ENCODE results near the gene NUP62CL. TPM values are rescaled to one million over a fixed set of nuclear protein-coding genes. Genes with fewer than 3 reads are reported as not detected.
A peak's percentile ranks its signal among the peaks of the same experiment; 100 is the strongest.
"Not testable (repeated sequence)": the region's sequence is repeated elsewhere in the genome, so short reads cannot be mapped to it uniquely, and the experiment has no call there.

The NUP62CL gene
- total RNA-seq, 4 donors from 2014 or later: 0.27 to 0.39 TPM; not detected in 2

- ATAC-seq: no peak
- Histone ChIP-seq H3K27ac (no peak overlapping the region), H3K27me3 (no peaks in the 10 kb centered on the region), H3K4me1 (no peaks in the 10 kb centered on the region), H3K4me3 (no peak overlapping the region), H3K9me3 (no peaks in the 10 kb centered on the region), H3K36me3 (no peaks in the 10 kb centered on the region)
- TF ChIP-seq EP300 (IDR thresholded peaks at IDR 0.05) (no peak), POLR2AphosphoS5 (IDR thresholded peaks at IDR 0.05) (no peak), POLR2A (IDR thresholded peaks at IDR 0.05) (no peak), CTCF (IDR thresholded peaks at IDR 0.05) (no peak)
Observed at GRCh38 chrX:107168257-107168656, 38.0 kb downstream of the NUP62CL start.

- WGBS, 2 donors (ENCODE audit: low coverage in 1 of 2): 97 to 100% methylated on average over 1 to 3 of the region's 3 CpGs
- Histone ChIP-seq H3K36me3 (no peaks in the 10 kb centered on the region), H3K4me1 (no peaks in the 10 kb centered on the region), H3K27ac (no peak overlapping the region), H3K4me3 (no peak overlapping the region), H3K27me3 (no peaks in the 10 kb centered on the region), H3K9me3 (no peaks in the 10 kb centered on the region)
- TF ChIP-seq EP300 (IDR thresholded peaks at IDR 0.05) (no peak), CTCF (IDR thresholded peaks at IDR 0.05) (no peak)
- ATAC-seq: no peak
Observed at GRCh38 chrX:107167163-107167921, 38.9 kb downstream of the NUP62CL start.

- not testable (repeated sequence) for H3K27ac ChIP-seq, H3K36me3 ChIP-seq, H3K27me3 ChIP-seq, H3K4me1 ChIP-seq, H3K4me3 ChIP-seq, H3K9me3 ChIP-seq, ATAC-seq
- no CpG with 5 or more reads among the region's 4 CpGs for WGBS, 2 donors (ENCODE audit: low coverage in 1 of 2)
Observed at GRCh38 chrX:107157618-107158017, 48.6 kb downstream of the NUP62CL start.

DNA sequence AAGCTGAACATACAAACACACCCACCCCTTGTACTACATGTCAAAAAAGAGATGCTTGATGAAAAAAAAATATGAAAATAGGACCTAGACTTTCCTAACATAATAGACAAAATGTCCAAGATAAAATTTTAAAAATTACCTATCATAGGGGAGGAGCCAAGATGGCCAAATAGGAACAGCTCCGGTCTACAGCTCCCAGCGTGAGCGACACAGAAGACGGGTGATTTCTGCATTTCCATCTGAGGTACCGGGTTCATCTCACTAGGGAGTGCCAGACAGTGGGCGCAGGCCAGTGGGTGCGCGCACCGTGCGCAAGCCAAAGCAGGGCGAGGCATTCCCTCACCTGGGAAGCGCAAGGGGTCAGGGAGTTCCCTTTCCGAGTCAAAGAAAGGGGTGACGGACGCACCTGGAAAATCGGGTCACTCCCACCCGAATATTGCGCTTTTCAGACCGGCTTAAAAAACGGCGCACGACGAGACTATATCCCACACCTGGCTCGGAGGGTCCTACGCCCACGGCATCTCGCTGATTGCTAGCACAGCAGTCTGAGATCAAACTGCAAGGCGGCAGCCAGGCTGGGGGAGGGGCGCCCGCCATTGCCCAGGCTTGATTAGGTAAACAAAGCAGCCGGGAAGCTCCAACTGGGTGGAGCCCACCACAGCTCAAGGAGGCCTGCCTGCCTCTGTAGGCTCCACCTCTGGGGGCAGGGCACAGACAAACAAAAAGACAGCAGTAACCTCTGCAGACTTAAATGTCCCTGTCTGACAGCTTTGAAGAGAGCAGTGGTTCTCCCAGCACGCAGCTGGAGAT, 50.4 kb downstream of the NUP62CL start:
- H3K27ac ChIP-seq, ATAC-seq, H3K36me3 ChIP-seq, H3K27me3 ChIP-seq, H3K9me3 ChIP-seq, H3K4me1 ChIP-seq: not testable (repeated sequence)
- peak overlapping the region in 1 of 2 donors; percentile 26 for H3K4me3 ChIP-seq
- WGBS, 2 donors (ENCODE audit: low coverage in 1 of 2): no CpG with 5 or more reads among the region's 32 CpGs

GRCh38 chrX:107154787-107155620, 51.2 kb downstream of the NUP62CL start:
- Histone ChIP-seq H3K9me3 (no peaks in the 10 kb centered on the region), H3K27me3 (no peaks in the 10 kb centered on the region), H3K4me1 (no peaks in the 10 kb centered on the region), H3K4me3 (no peak overlapping the region), H3K27ac (no peak overlapping the region), H3K36me3 (no peaks in the 10 kb centered on the region)
- no peak for TF ChIP-seq EP300 (IDR thresholded peaks at IDR 0.05)
- TF ChIP-seq CTCF (IDR thresholded peaks at IDR 0.05): no peak
- TF ChIP-seq POLR2A (IDR thresholded peaks at IDR 0.05): no peak
- TF ChIP-seq POLR2AphosphoS5 (IDR thresholded peaks at IDR 0.05): no peak
- no peak for ATAC-seq
- no CpG with 5 or more reads among the region's 6 CpGs for WGBS, 2 donors (ENCODE audit: low coverage in 1 of 2)

Data from gastroesophageal sphincter (tissue), 4 donors.